Lower lobe of right lung (tissue), 2 donors: ENCODE results near the gene RHBDL1. TPM values are rescaled to one million over a fixed set of nuclear protein-coding genes. Genes with fewer than 3 reads are reported as not detected.

Experiments used
- ATAC-seq, 2 donors: fragments of 200-7000 bp; cut with Tn5 transposase; one replicate each; pipeline ENCODE4 v1.9.1; 2020 to 2022; ENCODE audit warnings: mild to moderate bottlenecking in 2 of 2, moderate library complexity in 2 of 2
- DNase-seq: peaks from one replicate; pipeline ENCODE4 v3.0.0-alpha.2; 2020
- H3K27ac ChIP-seq: fragments of 200-600 bp; one replicate; pipeline ENCODE4 v1.8.0; 2022
- H3K27me3 ChIP-seq: fragments of 200-600 bp; one replicate; pipeline ENCODE4 v1.8.0; 2022; ENCODE audit warnings: low read depth
- H3K36me3 ChIP-seq: fragments of 200-600 bp; one replicate; pipeline ENCODE4 v1.8.0; 2022; ENCODE audit warnings: mild to moderate bottlenecking
- H3K4me1 ChIP-seq: fragments of 200-600 bp; one replicate; pipeline ENCODE4 v1.8.0; 2022
- H3K4me3 ChIP-seq: fragments of 200-600 bp; one replicate; pipeline ENCODE4 v1.8.0; 2022; ENCODE audit warnings: mild to moderate bottlenecking
- H3K9me3 ChIP-seq: fragments of 200-600 bp; one replicate; pipeline ENCODE4 v1.8.0; 2022
- intact Hi-C: fragments of 100-400 bp; cut with DNase I; formaldehyde crosslinking; loops from one replicate; pipeline ENCODE4 v1.11.0; 2022
- total RNA-seq: library from RNA; stranded (reverse); fragmentation: NEBNext Ultra II Directional; extraction: Animal tissue kit (Norgen Biotek cat#: 25700); gene quantifications from one replicate; pipeline ENCODE4 v1.2.1, GENCODE V29; 2021
- TF ChIP-seq, protein P1 (sequence below): fragments of 200-600 bp; IDR thresholded peaks from one replicate; pipeline ENCODE4 v1.8.0; 2022; ENCODE audit warnings: antibody characterized with exemption, mild to moderate bottlenecking
- donor health status: DM: no; HTN: yes; CAD: no; lungs with severe emphysema.

Gene RHBDL1
- total RNA-seq, 1 donor from 2014 or later: 2.0 TPM

DNA sequence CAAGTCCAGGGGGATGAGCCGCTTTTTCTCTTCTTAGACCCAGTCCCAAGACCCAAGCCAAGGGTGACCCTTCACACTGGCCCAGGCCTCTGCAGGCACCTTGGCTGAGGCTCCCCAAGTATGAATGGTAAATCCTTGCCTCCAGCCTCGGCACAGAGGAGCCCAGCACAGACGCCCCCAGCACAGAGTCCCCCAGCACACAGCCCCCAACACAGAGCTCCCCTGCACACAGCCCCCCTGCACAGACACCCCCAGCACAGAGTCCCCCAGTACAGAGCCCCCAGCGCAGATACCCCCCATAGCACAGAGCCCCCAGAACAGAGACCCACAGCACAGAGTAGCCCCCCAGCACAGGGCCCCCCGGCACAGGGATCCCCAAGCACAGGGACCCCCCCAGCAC is 34.9 kb upstream of the RHBDL1 start:
- H3K4me3 ChIP-seq: no peak overlapping the region
- H3K36me3 ChIP-seq: no peaks in the 10 kb centered on the region
- intact Hi-C loops: no loop called here
- TF ChIP-seq, protein P1, sequence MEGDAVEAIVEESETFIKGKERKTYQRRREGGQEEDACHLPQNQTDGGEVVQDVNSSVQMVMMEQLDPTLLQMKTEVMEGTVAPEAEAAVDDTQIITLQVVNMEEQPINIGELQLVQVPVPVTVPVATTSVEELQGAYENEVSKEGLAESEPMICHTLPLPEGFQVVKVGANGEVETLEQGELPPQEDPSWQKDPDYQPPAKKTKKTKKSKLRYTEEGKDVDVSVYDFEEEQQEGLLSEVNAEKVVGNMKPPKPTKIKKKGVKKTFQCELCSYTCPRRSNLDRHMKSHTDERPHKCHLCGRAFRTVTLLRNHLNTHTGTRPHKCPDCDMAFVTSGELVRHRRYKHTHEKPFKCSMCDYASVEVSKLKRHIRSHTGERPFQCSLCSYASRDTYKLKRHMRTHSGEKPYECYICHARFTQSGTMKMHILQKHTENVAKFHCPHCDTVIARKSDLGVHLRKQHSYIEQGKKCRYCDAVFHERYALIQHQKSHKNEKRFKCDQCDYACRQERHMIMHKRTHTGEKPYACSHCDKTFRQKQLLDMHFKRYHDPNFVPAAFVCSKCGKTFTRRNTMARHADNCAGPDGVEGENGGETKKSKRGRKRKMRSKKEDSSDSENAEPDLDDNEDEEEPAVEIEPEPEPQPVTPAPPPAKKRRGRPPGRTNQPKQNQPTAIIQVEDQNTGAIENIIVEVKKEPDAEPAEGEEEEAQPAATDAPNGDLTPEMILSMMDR: no peak
- DNase-seq (no peak), ATAC-seq (no peak)
- H3K27ac ChIP-seq: no peak overlapping the region
- H3K4me1 ChIP-seq: peaks cover 36% of the 10 kb centered on the region
- H3K9me3 ChIP-seq: no peaks in the 10 kb centered on the region
- H3K27me3 ChIP-seq: no peaks in the 10 kb centered on the region

DNA sequence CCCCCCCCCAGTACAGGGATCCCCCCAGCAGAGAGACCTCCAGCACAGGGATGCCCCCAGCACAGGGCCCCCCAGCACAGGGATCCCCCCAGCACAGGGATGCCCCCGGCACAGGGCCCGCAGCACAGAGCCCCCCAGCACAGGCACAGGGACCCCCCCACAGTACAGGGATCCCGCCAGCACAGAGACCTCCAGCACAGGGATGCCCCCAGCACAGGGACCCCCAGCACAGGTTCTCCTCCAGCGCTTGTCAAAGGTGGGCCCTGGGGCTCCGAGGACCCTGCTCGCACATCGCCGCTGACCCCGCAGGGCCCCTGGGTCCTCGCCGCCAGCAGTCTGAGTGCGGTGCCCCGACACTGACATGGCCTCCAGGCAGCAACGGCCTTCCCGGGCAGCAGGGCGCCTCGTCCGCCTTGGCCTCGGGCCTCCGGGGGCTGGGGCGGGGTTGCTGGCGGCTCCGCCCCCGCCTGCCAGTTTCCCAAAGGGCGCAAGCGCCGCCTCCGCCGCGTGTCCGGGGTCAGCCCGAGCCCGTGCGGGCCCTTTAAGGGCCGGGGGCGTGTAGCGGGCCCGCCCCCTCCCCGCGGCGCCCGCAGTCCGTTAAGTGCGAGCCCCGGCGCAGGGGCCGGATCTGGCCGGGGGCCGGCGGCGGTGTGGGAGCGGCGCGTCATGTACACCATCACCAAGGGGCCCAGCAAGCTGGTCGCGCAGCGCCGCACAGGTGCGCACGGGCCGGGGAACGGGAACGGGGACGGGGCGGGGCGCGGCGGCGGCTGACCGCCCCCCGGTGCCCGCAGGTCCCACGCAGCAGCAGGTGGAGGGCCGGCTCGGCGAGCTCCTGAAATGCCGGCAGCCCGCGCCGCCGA is 33.9 kb upstream of the RHBDL1 start, which contains the start of gene MCRIP2:
Gene MCRIP2, plus strand, starts transcription at position 503 of the 863 bp plus-strand sequence. Its CDS starts 164 bp downstream, at position 667.
- ATAC-seq (peak; percentile 75), DNase-seq (peak; percentile 93)
- H3K27ac ChIP-seq: peak within 1 kb of the TSS; percentile 89
- peak within 1 kb of the TSS; percentile 86 for H3K4me3 ChIP-seq
- no peaks in the 10 kb centered on the region for H3K9me3 ChIP-seq
- intact Hi-C loops: no loop called here
- H3K36me3 ChIP-seq: no peaks in the 10 kb centered on the region
- TF ChIP-seq, protein P1: no peak
- H3K4me1 ChIP-seq: peaks cover 44% of the 10 kb centered on the region
- no peaks in the 10 kb centered on the region for H3K27me3 ChIP-seq

DNA sequence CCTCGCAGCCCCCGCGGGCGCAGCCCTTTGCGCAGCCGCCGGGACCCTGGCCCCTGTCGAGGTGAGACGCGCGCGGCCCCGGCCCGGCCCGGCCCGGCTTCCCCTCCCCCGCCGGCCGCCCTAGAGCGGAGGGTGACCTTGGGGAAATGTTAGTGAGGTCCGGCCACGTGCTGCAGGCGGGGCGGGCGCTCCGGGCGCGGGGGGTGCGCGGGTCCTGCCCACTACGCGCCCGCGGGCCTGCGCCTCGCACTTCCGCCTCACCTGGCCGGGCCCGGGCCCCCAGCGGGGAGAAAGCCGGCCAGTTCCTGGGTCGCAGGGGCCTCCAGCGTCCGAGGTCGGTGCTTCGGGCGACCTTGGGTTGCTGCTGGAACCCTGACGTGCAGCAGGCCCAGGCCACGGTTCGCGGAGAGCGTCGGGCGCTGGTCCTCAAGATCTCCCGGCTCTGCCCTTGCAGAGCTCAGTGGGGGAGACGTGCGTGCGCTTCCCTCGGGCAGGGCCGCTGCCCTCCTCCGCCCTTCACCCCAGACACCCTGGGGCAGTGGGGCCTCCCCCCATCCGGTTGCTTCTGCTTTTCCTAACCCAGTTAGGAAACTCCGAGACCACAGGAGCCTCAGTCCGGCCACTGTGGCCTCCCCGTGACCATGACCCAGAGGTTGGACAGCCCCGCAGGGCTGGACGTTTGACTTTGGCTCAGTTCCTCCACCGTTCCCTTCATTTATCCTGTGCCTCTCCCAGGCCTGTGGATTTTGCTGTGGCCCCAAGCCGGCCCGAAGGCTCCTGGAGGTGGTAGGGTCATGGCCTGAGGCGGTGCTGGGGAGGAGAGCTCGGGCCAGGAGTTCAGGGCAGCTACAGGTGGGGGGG is 33.1 kb upstream of the RHBDL1 start:
- Histone ChIP-seq H3K27ac (peak overlapping the region; percentile 89), H3K4me3 (peak overlapping the region; percentile 86), H3K9me3 (no peaks in the 10 kb centered on the region), H3K4me1 (peaks cover 47% of the 10 kb centered on the region), H3K27me3 (no peaks in the 10 kb centered on the region), H3K36me3 (no peaks in the 10 kb centered on the region)
- peak; percentile 71 to 76 for ATAC-seq
- DNase-seq: peak; percentile 85
- intact Hi-C loops: no loop called here
- TF ChIP-seq, protein P1: no peak

DNA sequence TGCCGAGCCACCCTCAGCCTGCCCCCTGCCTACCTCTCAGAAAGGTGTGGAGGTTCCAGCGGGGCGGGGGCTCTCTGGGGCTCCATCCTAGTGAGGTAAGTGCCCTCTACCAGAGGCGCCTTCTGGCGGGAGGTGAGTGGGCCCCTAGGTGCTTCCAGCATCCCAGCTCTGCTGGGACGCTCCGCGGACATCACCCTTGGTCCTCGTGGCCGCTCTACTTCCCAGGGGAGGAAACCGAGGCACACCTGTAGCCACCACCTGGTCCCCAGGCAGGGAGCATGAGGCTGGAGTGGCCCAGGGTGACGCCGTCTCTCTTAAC is 32.5 kb upstream of the RHBDL1 start:
- ATAC-seq: no peak
- H3K4me1 ChIP-seq: peaks cover 47% of the 10 kb centered on the region
- H3K27ac ChIP-seq: peak overlapping the region; percentile 89

DNA sequence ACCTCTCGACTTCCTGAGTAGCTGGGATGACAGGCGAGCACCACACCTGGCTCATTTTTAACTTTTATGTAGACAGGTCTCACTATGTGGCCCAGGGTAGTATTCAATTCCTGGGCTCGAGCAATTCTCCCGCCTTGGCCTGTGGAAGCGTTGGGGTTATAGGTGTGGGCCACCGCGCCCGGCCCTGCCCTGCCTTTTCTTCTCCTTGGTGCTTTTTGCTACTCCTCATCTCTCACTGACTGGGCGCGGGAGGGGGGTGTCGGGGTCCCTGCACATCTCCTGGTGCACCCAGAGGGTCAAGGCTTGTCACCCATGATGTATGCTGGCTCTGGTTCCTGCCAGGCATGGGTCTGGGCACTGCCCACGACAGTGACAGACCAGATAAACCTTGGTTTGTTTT is 30.9 kb upstream of the RHBDL1 start:
- DNase-seq (no peak), ATAC-seq (no peak)
- Histone ChIP-seq H3K36me3 (no peaks in the 10 kb centered on the region), H3K9me3 (no peaks in the 10 kb centered on the region), H3K4me3 (no peak overlapping the region), H3K27ac (no peak overlapping the region), H3K27me3 (no peaks in the 10 kb centered on the region), H3K4me1 (peaks cover 53% of the 10 kb centered on the region)
- TF ChIP-seq, protein P1: no peak
- intact Hi-C loops: no loop called here

More for the DNA sequence above, 32.5 kb upstream of the RHBDL1 start:
- H3K36me3 ChIP-seq: no peaks in the 10 kb centered on the region
- TF ChIP-seq, protein P1: no peak
- H3K4me3 ChIP-seq: peak overlapping the region; percentile 86
- intact Hi-C loops: no loop called here
- no peak for DNase-seq
- H3K9me3 ChIP-seq: no peaks in the 10 kb centered on the region
- no peaks in the 10 kb centered on the region for H3K27me3 ChIP-seq
